ENCODE results near the gene IDH1.
"Not testable (repeated sequence)": the region's sequence is repeated elsewhere in the genome, so short reads cannot be mapped to it uniquely, and the experiment has no call there.

The IDH1 gene

GRCh38 chr2:208256192-208256782 is 1.4 kb upstream of the IDH1 start:
- DNase-seq: no peak

- no peak for DNase-seq
Observed at GRCh38 chr2:208255557-208256106, 761 bp upstream of the IDH1 start.

- peak; percentile 74 for DNase-seq
Observed at GRCh38 chr2:208254118-208254870, 577 bp downstream of the IDH1 start.

GRCh38 chr2:208253600-208254117 is 1.2 kb downstream of the IDH1 start:
- no peak for DNase-seq

GRCh38 chr2:208252716-208253492 is 2.0 kb downstream of the IDH1 start:
- no peak for DNase-seq

- DNase-seq: no peak
Observed at GRCh38 chr2:208251098-208251497, 3.8 kb downstream of the IDH1 start.

- DNase-seq: no peak
Observed at GRCh38 chr2:208250388-208250787, 4.5 kb downstream of the IDH1 start.

- DNase-seq: no peak
Observed at GRCh38 chr2:208249296-208249695, 5.6 kb downstream of the IDH1 start.

GRCh38 chr2:208248601-208249000 is 6.3 kb downstream of the IDH1 start:
- no peak for DNase-seq

GRCh38 chr2:208245746-208246145 is 9.1 kb downstream of the IDH1 start:
- no peak for DNase-seq

- DNase-seq: no peak
Observed at GRCh38 chr2:208244422-208244821, 10.4 kb downstream of the IDH1 start.

GRCh38 chr2:208240619-208241209 is 14.2 kb downstream of the IDH1 start:
- DNase-seq: no peak

GRCh38 chr2:208239770-208240493 is 14.9 kb downstream of the IDH1 start:
- no peak for DNase-seq

GRCh38 chr2:208235860-208236259 is 19.0 kb downstream of the IDH1 start:
- DNase-seq: no peak

GRCh38 chr2:208234786-208235185 is 20.1 kb downstream of the IDH1 start:
- DNase-seq: no peak

GRCh38 chr2:208228476-208228875 is 26.4 kb downstream of the IDH1 start:
- DNase-seq: no peak

- DNase-seq: no peak
Observed at GRCh38 chr2:208227581-208228232, 27.2 kb downstream of the IDH1 start.

- no peak for DNase-seq
Observed at GRCh38 chr2:208224802-208225201, 30.1 kb downstream of the IDH1 start.

- no peak for DNase-seq
Observed at GRCh38 chr2:208222351-208222750, 32.5 kb downstream of the IDH1 start.

- DNase-seq: not testable (repeated sequence)
Observed at GRCh38 chr2:208221873-208222272, 33.0 kb downstream of the IDH1 start.

GRCh38 chr2:208210688-208211451 is 44.0 kb downstream of the IDH1 start:
- DNase-seq: no peak

Measured in stimulated activated naive CD4-positive, alpha-beta T cell treated with Interleukin-2 at 50 U/mL for 16 hours (primary cell).